K562 (cell line): ENCODE results near the gene KMT5B. TPM values are rescaled to one million over a fixed set of nuclear protein-coding genes. Genes with fewer than 3 reads are reported as not detected.
A peak's percentile ranks its signal among the peaks of the same experiment; 100 is the strongest.

Experiments used
- BCLAF1 ChIP-seq, 2 experiments: fragments of 450-650 bp in 1 of 2; IDR thresholded peaks; 2 replicates each; pipeline ENCODE4 v1.6.1; 2011 to 2017; ENCODE audit warnings: low read depth in 2 of 2, antibody characterized with exemption in 1 of 2, borderline replicate concordance in 1 of 2, low read length in 1 of 2, mild to moderate bottlenecking in 1 of 2, mixed read lengths in 1 of 2; ENCODE audit not compliant: control insufficient read depth in 1 of 2
- CEBPG ChIP-seq, 3 experiments: fragments of 200-800 bp in 1 of 3; sonication (Bioruptor generic) in 1 of 3; sonication (generic) in 1 of 3; formaldehyde crosslinking in 1 of 3; IDR thresholded peaks in 2 of 3; conservative IDR thresholded peaks in 1 of 3; 2 replicates each; pipeline versions ENCODE4 v1.6.1 to v1.8.0; 2016 to 2022; ENCODE audit warnings: missing compliant biosample characterization in 2 of 3, missing genetic modification characterization in 2 of 3, mild to moderate bottlenecking in 1 of 3, missing genetic modification reagents in 1 of 3
- CTBP1 ChIP-seq: fragments of 450-650 bp; IDR thresholded peaks from 2 replicates; pipeline ENCODE4 v1.6.1; 2016; ENCODE audit warnings: borderline replicate concordance
- DACH1 ChIP-seq: fragments of 450-650 bp; IDR thresholded peaks from 2 replicates; pipeline ENCODE4 v1.6.1; 2018; ENCODE audit not compliant: partially characterized antibody
- ETV1 ChIP-seq: fragments of 450-650 bp; conservative IDR thresholded peaks from 2 replicates; pipeline ENCODE4 v1.6.1; 2016; ENCODE audit warnings: missing genetic modification characterization, control low read depth, low read depth, missing compliant biosample characterization
- GTF3C2 ChIP-seq: IDR thresholded peaks from 3 replicates; pipeline ENCODE4 v1.6.1; 2011; ENCODE audit warnings: borderline replicate concordance, mild to moderate bottlenecking, moderate library complexity; ENCODE audit not compliant: insufficient read length; ENCODE audit errors: extremely low read depth
- KLF16 ChIP-seq: IDR thresholded peaks from 2 replicates; pipeline ENCODE4 v1.6.1; 2016; ENCODE audit warnings: antibody characterized with exemption
- NR2C1 ChIP-seq, 2 experiments: fragments of 450-650 bp; IDR thresholded peaks; 2 replicates each; pipeline ENCODE4 v1.6.1; 2017; ENCODE audit warnings: mild to moderate bottlenecking in 2 of 2, antibody characterized with exemption in 1 of 2, inconsistent platforms in 1 of 2, missing compliant biosample characterization in 1 of 2, missing genetic modification characterization in 1 of 2
- NR3C1 ChIP-seq: sonication (generic); formaldehyde crosslinking; IDR thresholded peaks from 2 replicates; pipeline ENCODE4 v1.8.1; 2022; ENCODE audit warnings: missing genetic modification reagents
- SPI1 ChIP-seq: IDR thresholded peaks from 2 replicates; pipeline ENCODE4 v1.6.1; 2011; ENCODE audit warnings: low read depth, low read length, control low read depth, borderline replicate concordance
- ZBTB12 ChIP-seq: fragments of 250-450 bp; sonication (Bioruptor Pico); IDR thresholded peaks from 2 replicates; pipeline ENCODE4 v1.4.0; 2020
- ZBTB49 ChIP-seq: sonication (generic); formaldehyde crosslinking; IDR thresholded peaks from 2 replicates; pipeline ENCODE4 v1.8.0; 2022; ENCODE audit warnings: missing genetic modification reagents, mild to moderate bottlenecking, borderline replicate concordance
- ZNF668 ChIP-seq: fragments of 250-450 bp; sonication (Bioruptor Pico); IDR thresholded peaks from 2 replicates; pipeline ENCODE4 v1.8.0; 2022; ENCODE audit warnings: mild to moderate bottlenecking, inconsistent platforms
- ZNF778 ChIP-seq: fragments of 450-650 bp; formaldehyde crosslinking; IDR thresholded peaks from 2 replicates; pipeline ENCODE4 v1.4.0; 2020; ENCODE audit warnings: mild to moderate bottlenecking, moderate library complexity
- polyA plus RNA-seq, 8 experiments: library from polyadenylated mRNA; depleted of rRNA in 4 of 8; stranded (reverse) in 5 of 8; unstranded in 3 of 8; fragments of >200 nt; fragmentation: Nextera tagmentation in 2 of 8; fragmentation: Illumina TruSeq in 1 of 8; extraction: Ambion mirVana in 2 of 8; extraction: Trizol in 1 of 8; gene quantifications; 2 replicates each; pipeline versions ENCODE4 v1.2.1 to v1.2.3, GENCODE V29; 2011 to 2014; ENCODE audit warnings: inconsistent platforms in 1 of 8, missing spikeins in 1 of 8
- total RNA-seq, 7 experiments: library from RNA; depleted of rRNA in 6 of 7; stranded (reverse); fragments of >200 nt in 6 of 7; fragmentation: Illumina TruSeq in 2 of 7; extraction: Trizol in 2 of 7; gene quantifications; 2 replicates each; pipeline versions ENCODE4 v1.2.1 to v1.2.3, GENCODE V29; 2011 to 2021; ENCODE audit warnings: low replicate concordance in 1 of 7

KMT5B gene
- total and polyA plus RNA-seq, 9 of the 15 experiments (the other 6 are each of a cell fraction or from before 2014, with no cell fraction given): 7.3 to 27.3 (median 20.9) TPM

- TF ChIP-seq ZBTB49 (CRISPR knock-in tag): no peak
- TF ChIP-seq ZNF668 (CRISPR knock-in tag): peak; percentile 74
- no peak for TF ChIP-seq GTF3C2
- no peak for TF ChIP-seq ZNF778 (CRISPR knock-in tag)
- peak; percentile 69; the same call in 1 of the 2 replicates for TF ChIP-seq CTBP1
- no peak for TF ChIP-seq BCLAF1 (IDR thresholded peaks at IDR 0.05; ENCODE audit: borderline replicate concordance in 1 of 2, control insufficient read depth in 1 of 2, low read depth in 2 of 2, low read length in 1 of 2)
- no peak for TF ChIP-seq NR2C1 (IDR thresholded peaks at IDR 0.05)
- TF ChIP-seq NR2C1 (tag; IDR thresholded peaks at IDR 0.05): 0 out of 2 replicates have a peak, but pooled peaks have one; percentile 33
- TF ChIP-seq CEBPG (CRISPR knock-in tag; IDR thresholded peaks at IDR 0.05): 0 out of 2 replicates have a peak, but pooled peaks have one; percentile 11
- no peak for TF ChIP-seq CEBPG (tag; conservative IDR thresholded peaks at IDR 0.05 in 1 of 2, IDR thresholded peaks at IDR 0.05 in 1 of 2)
- TF ChIP-seq ETV1 (tag): peak; percentile 59; the same call in 1 of the 2 replicates
- no peak for TF ChIP-seq DACH1
- TF ChIP-seq KLF16: 0 out of 2 replicates have a peak, but pooled peaks have one; percentile 38
- TF ChIP-seq SPI1: 0 out of 2 replicates have a peak, but pooled peaks have one; percentile 39
- TF ChIP-seq NR3C1 (CRISPR knock-in tag): no peak
- TF ChIP-seq ZBTB12 (CRISPR knock-in tag): peak; percentile 10; the same call in 1 of the 2 replicates
Observed at GRCh38 chr11:68257477-68258362, 44.6 kb upstream of the KMT5B start (continued).
